Left lung (tissue), 10 donors: ENCODE measurements around the gene CRHR2. TPM values are rescaled to one million over a fixed set of nuclear protein-coding genes. Genes with fewer than 3 reads are reported as not detected.
"Not testable (repeated sequence)": the region's sequence is repeated elsewhere in the genome, so short reads cannot be mapped to it uniquely, and the experiment has no call there.

Experiments used
- ATAC-seq: fragments of 200-7000 bp; cut with Tn5 transposase; one replicate; pipeline ENCODE4 v1.9.1; 2020; ENCODE audit warnings: moderate library complexity
- DNase-seq, 4 donors: peaks; one replicate each; pipeline ENCODE4 v3.0.0-alpha.2; 2013 to 2020
- H3K27ac ChIP-seq, 2 donors: fragments of 200-600 bp; sonication (generic) in 1 of 2; one replicate each; pipeline versions ENCODE4 v1.5.0 to v1.8.0; 2020 to 2021
- H3K27me3 ChIP-seq, 2 donors: fragments of 200-600 bp; sonication (generic) in 1 of 2; one replicate each; pipeline versions ENCODE4 v1.5.0 to v1.8.0; 2020 to 2021
- H3K36me3 ChIP-seq, 2 donors: fragments of 200-600 bp; sonication (generic) in 1 of 2; one replicate each; pipeline versions ENCODE4 v1.5.0 to v1.8.0; 2020 to 2021
- H3K4me1 ChIP-seq, 2 donors: fragments of 200-600 bp; one replicate each; pipeline ENCODE4 v1.8.0; 2021
- H3K4me3 ChIP-seq, 2 donors: fragments of 200-600 bp; sonication (generic) in 1 of 2; one replicate each; pipeline versions ENCODE4 v1.5.0 to v1.8.0; 2020 to 2021; ENCODE audit warnings: mild to moderate bottlenecking in 1 of 2
- H3K9me3 ChIP-seq, 2 donors: fragments of 200-600 bp; sonication (generic) in 1 of 2; one replicate each; pipeline versions ENCODE4 v1.5.0 to v1.8.0; 2020 to 2021
- CTCF ChIP-seq, 2 donors: fragments of 200-600 bp; sonication (generic) in 1 of 2; IDR thresholded peaks; one replicate each; pipeline versions ENCODE4 v1.5.0 to v1.8.0; 2021; ENCODE audit warnings: antibody characterized with exemption in 2 of 2
- intact Hi-C, 2 donors: fragments of 100-400 bp; cut with DNase I; formaldehyde crosslinking; loops; one replicate each; pipeline versions ENCODE4 v1.11.2 to v1.14.2; 2022
- polyA plus RNA-seq, 6 donors: library from polyadenylated mRNA; unstranded; fragments of 120-200 nt; gene quantifications; one replicate each; pipeline ENCODE4 v1.2.1, GENCODE V29; 2013; ENCODE audit not compliant: insufficient read length in 6 of 6
- total RNA-seq, 2 donors: library from RNA; stranded (reverse); fragmentation: NEBNext Ultra II Directional; extraction: Animal tissue kit (Norgen Biotek cat#: 25700); gene quantifications; one replicate each; pipeline ENCODE4 v1.2.1, GENCODE V29; 2021
- donor health status: DM: no; HTN: yes; CAD: no.
- donor health status: DM: no; HTN: no; CAD: no.

CRHR2 gene
- total and polyA plus RNA-seq, 8 donors = 0.15 to 0.41 (median 0.24) TPM; not detected in 1

- no peak overlapping the region for H3K27ac ChIP-seq
- H3K27me3 ChIP-seq = no peaks in the 10 kb centered on the region
- H3K4me3 ChIP-seq = no peak overlapping the region
- intact Hi-C loops = no loop called here
- ATAC-seq (no peak), DNase-seq (no peak)
- peaks cover 0 to 36% of the 10 kb centered on the region in 2 donors for H3K36me3 ChIP-seq
- H3K9me3 ChIP-seq = no peaks in the 10 kb centered on the region
- TF ChIP-seq CTCF (IDR thresholded peaks at IDR 0.05) = no peak
- H3K4me1 ChIP-seq = no peaks in the 10 kb centered on the region
Measured at GRCh38 chr7:30642789-30643188, 39.5 kb downstream of the CRHR2 start.

- H3K9me3 ChIP-seq, H3K4me3 ChIP-seq, H3K27me3 ChIP-seq, DNase-seq, H3K4me1 ChIP-seq, ATAC-seq, H3K27ac ChIP-seq, intact Hi-C loops: not testable (repeated sequence)
- H3K36me3 ChIP-seq = peaks cover 0 to 36% of the 10 kb centered on the region in 2 donors
Measured at GRCh38 chr7:30642322-30642721, 39.9 kb downstream of the CRHR2 start.

- H3K36me3 ChIP-seq = peaks cover 0 to 57% of the 10 kb centered on the region in 2 donors
- DNase-seq (peak in 2 of 4 donors; percentile 30 to 61), ATAC-seq (peak; percentile 77)
- no peaks in the 10 kb centered on the region for H3K9me3 ChIP-seq
- H3K4me3 ChIP-seq = no peak overlapping the region
- H3K27ac ChIP-seq = peak overlapping the region in 1 of 2 donors; percentile 20
- H3K27me3 ChIP-seq = no peaks in the 10 kb centered on the region
- intact Hi-C loops = no loop called here
- peaks cover 0 to 5% of the 10 kb centered on the region in 2 donors for H3K4me1 ChIP-seq
- no peak for TF ChIP-seq CTCF (IDR thresholded peaks at IDR 0.05)
Measured at GRCh38 chr7:30635798-30636197, 46.5 kb downstream of the CRHR2 start.

GRCh38 chr7:30634634-30635201 is 47.5 kb downstream of the CRHR2 start:
- ATAC-seq (no peak), DNase-seq (no peak)
- Histone ChIP-seq H3K9me3 (no peaks in the 10 kb centered on the region), H3K4me1 (peaks cover 0 to 5% of the 10 kb centered on the region in 2 donors), H3K27me3 (no peaks in the 10 kb centered on the region), H3K4me3 (no peak overlapping the region), H3K27ac (peak overlapping the region in 1 of 2 donors; percentile 26), H3K36me3 (peaks cover 0 to 68% of the 10 kb centered on the region in 2 donors)
- no peak for TF ChIP-seq CTCF (IDR thresholded peaks at IDR 0.05)
- intact Hi-C loops = no loop called here

- DNase-seq (no peak), ATAC-seq (peak; percentile 75)
- intact Hi-C loops = no loop called here
- Histone ChIP-seq H3K9me3 (no peaks in the 10 kb centered on the region), H3K27me3 (no peaks in the 10 kb centered on the region), H3K4me1 (peaks cover 0 to 5% of the 10 kb centered on the region in 2 donors), H3K36me3 (peaks cover 0 to 73% of the 10 kb centered on the region in 2 donors), H3K4me3 (no peak overlapping the region), H3K27ac (peak overlapping the region in 1 of 2 donors; percentile 59)
- TF ChIP-seq CTCF (IDR thresholded peaks at IDR 0.05) = no peak
Measured at GRCh38 chr7:30634193-30634626, 48.0 kb downstream of the CRHR2 start.

- peaks cover 0 to 5% of the 10 kb centered on the region in 2 donors for H3K4me1 ChIP-seq
- H3K36me3 ChIP-seq = peaks cover 0 to 82% of the 10 kb centered on the region in 2 donors
- ATAC-seq (peak; percentile 61), DNase-seq (no peak)
- no peaks in the 10 kb centered on the region for H3K27me3 ChIP-seq
- H3K9me3 ChIP-seq = no peaks in the 10 kb centered on the region
- H3K27ac ChIP-seq = peak overlapping the region in 1 of 2 donors; percentile 59
- H3K4me3 ChIP-seq = no peak overlapping the region
- no peak for TF ChIP-seq CTCF (IDR thresholded peaks at IDR 0.05)
- intact Hi-C loops = no loop called here
Measured at GRCh38 chr7:30633223-30633622, 49.0 kb downstream of the CRHR2 start.
